Choroid plexus epithelial cell (primary cell): ENCODE results near the gene CYP27A1.

Experiments
- DNase-seq: peaks from one replicate; pipeline ENCODE4 v3.0.0-alpha.2; 2010; ENCODE audit warnings: low read depth
- H3K4me3 ChIP-seq: 2 replicates; pipeline ENCODE4 v1.5.1; 2011; ENCODE audit warnings: low read depth, mild to moderate bottlenecking, control low read depth, low read length, moderate library complexity
- CTCF ChIP-seq: conservative IDR thresholded peaks from 2 replicates; pipeline ENCODE4 v1.5.1; 2011; ENCODE audit warnings: low read depth, mild to moderate bottlenecking, control low read depth, inconsistent platforms, low read length, moderate library complexity

Gene CYP27A1

GRCh38 chr2:218811382-218811781, 29.4 kb downstream of the CYP27A1 start:
- no peak for TF ChIP-seq CTCF
- H3K4me3 ChIP-seq, result no peak overlapping the region
- DNase-seq, result peak; percentile 55

GRCh38 chr2:218812096-218812815, 30.3 kb downstream of the CYP27A1 start:
- TF ChIP-seq CTCF, result no peak
- H3K4me3 ChIP-seq, result no peak overlapping the region
- no peak for DNase-seq

GRCh38 chr2:218812861-218813260, 30.9 kb downstream of the CYP27A1 start:
- no peak overlapping the region for H3K4me3 ChIP-seq
- no peak for TF ChIP-seq CTCF
- DNase-seq, result no peak

GRCh38 chr2:218813771-218814460, 32.0 kb downstream of the CYP27A1 start:
- no peak overlapping the region for H3K4me3 ChIP-seq
- TF ChIP-seq CTCF, result no peak
- no peak for DNase-seq

- no peak for DNase-seq
- TF ChIP-seq CTCF, result no peak
- H3K4me3 ChIP-seq, result no peak overlapping the region
Observed at GRCh38 chr2:218814540-218815243, 32.7 kb downstream of the CYP27A1 start.

- TF ChIP-seq CTCF, result no peak
- no peak for DNase-seq
Observed at GRCh38 chr2:218815244-218815637, 33.3 kb downstream of the CYP27A1 start.

More at GRCh38 chr2:218815244-218815637, 33.3 kb downstream of the CYP27A1 start:
- no peak overlapping the region for H3K4me3 ChIP-seq
